Upper lobe of left lung (tissue), 6 donors: ENCODE results near the gene TMEM95. TPM values are rescaled to one million over a fixed set of nuclear protein-coding genes. Genes with fewer than 3 reads are reported as not detected.

Experiments used
- ATAC-seq, 2 donors: fragments of 200-7000 bp; cut with Tn5 transposase; one replicate each; pipeline ENCODE4 v1.9.1; 2022; ENCODE audit warnings: mild to moderate bottlenecking in 2 of 2, moderate library complexity in 2 of 2; ENCODE audit not compliant: low FRiP score in 2 of 2
- DNase-seq, 2 donors: peaks; one replicate each; pipeline ENCODE4 v3.0.0-alpha.2; 2019 to 2020
- H3K27ac ChIP-seq, 4 donors: fragments of 200-600 bp; sonication (generic); one replicate each; pipeline ENCODE4 v1.5.1; 2016 to 2019
- H3K27me3 ChIP-seq, 4 donors: fragments of 200-600 bp; sonication (generic); one replicate each; pipeline ENCODE4 v1.5.1; 2017 to 2019
- H3K36me3 ChIP-seq, 4 donors: fragments of 200-600 bp; sonication (generic); one replicate each; pipeline ENCODE4 v1.5.1; 2016 to 2019
- H3K4me1 ChIP-seq, 4 donors: fragments of 200-600 bp; sonication (generic); one replicate each; pipeline ENCODE4 v1.5.1; 2018 to 2019
- H3K4me3 ChIP-seq, 4 donors: fragments of 200-600 bp; sonication (generic); one replicate each; pipeline ENCODE4 v1.5.1; 2017 to 2019; ENCODE audit warnings: mild to moderate bottlenecking in 2 of 4, moderate library complexity in 1 of 4
- H3K9me3 ChIP-seq, 4 donors: fragments of 200-600 bp; sonication (generic); one replicate each; pipeline ENCODE4 v1.5.1; 2018 to 2019
- EP300 ChIP-seq, 4 donors: sonication (generic); formaldehyde crosslinking; IDR thresholded peaks; one replicate each; pipeline ENCODE4 v1.5.1; 2017; ENCODE audit warnings: antibody characterized with exemption in 4 of 4, control low read depth in 2 of 4
- POLR2A ChIP-seq, 4 donors: fragments of 450-650 bp; IDR thresholded peaks; one replicate each; pipeline ENCODE4 v1.5.1; 2016 to 2017; ENCODE audit warnings: antibody characterized with exemption in 4 of 4, mild to moderate bottlenecking in 2 of 4
- POLR2AphosphoS5 ChIP-seq, 2 donors: sonication (generic); formaldehyde crosslinking; IDR thresholded peaks; one replicate each; pipeline ENCODE4 v1.5.1; 2017; ENCODE audit warnings: antibody characterized with exemption in 2 of 2
- WGBS, 2 donors: methylation state at CpG; one replicate each; pipeline ENCODE4 v1.1.5; 2017 to 2018; 5-methylcytosine and 5-hydroxymethylcytosine counted together
- total RNA-seq, 6 donors: library from RNA; depleted of rRNA in 4 of 6; stranded (reverse); fragments of >200 nt in 4 of 6; gene quantifications; one replicate each; pipeline versions ENCODE4 v1.1.0 to v1.2.1, GENCODE V29; 2016 to 2021
- TF ChIP-seq, protein P1 (sequence below), 6 experiments: fragments of 450-650 bp in 4 of 6; fragments of 200-600 bp in 2 of 6; sonication (generic) in 2 of 6; IDR thresholded peaks; one replicate each; pipeline ENCODE4 v1.5.1; 2016 to 2019; ENCODE audit warnings: antibody characterized with exemption in 6 of 6
- donor health status: DM: no; HTN: no; CAD: no; lungs with moderate emphysema.
- donor health status: DM: no; HTN: yes; CAD: no; lungs with severe emphysema.

The TMEM95 gene
- total RNA-seq, 6 donors from 2014 or later: 1.0 TPM; not detected in 5

DNA sequence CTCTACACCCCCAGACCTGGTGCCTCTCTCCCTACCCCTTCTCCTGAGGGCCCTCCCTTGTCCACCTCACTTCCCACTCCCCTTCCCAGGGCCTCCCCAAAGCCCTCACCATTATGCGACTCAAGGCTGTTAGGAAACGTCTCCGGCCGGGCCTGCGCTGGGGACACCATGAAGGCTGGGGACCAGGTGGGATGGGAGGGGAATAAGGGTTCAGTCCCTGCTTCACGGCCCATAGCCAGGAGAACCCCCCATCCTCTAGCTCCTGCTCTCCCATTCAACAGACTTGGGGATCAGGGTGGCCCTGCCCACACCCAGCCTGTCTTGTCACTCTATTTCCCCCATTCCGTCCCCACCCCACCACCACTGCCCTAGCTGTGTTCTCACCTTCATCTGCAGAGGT, 27.9 kb upstream of the TMEM95 start:
- Histone ChIP-seq H3K27ac (no peak overlapping the region), H3K4me1 (peaks cover 13 to 26% (median 15%) of the 10 kb centered on the region in 4 donors), H3K27me3 (no peaks in the 10 kb centered on the region), H3K9me3 (no peaks in the 10 kb centered on the region), H3K36me3 (peaks cover 6 to 55% (median 38%) of the 10 kb centered on the region in 4 donors), H3K4me3 (no peak overlapping the region)
- DNase-seq (peak in 1 of 2 donors; percentile 63), ATAC-seq (no peak)
- TF ChIP-seq EP300 (IDR thresholded peaks at IDR 0.05) (no peak), POLR2AphosphoS5 (IDR thresholded peaks at IDR 0.05) (no peak), POLR2A (IDR thresholded peaks at IDR 0.05) (no peak)
- TF ChIP-seq, protein P1, sequence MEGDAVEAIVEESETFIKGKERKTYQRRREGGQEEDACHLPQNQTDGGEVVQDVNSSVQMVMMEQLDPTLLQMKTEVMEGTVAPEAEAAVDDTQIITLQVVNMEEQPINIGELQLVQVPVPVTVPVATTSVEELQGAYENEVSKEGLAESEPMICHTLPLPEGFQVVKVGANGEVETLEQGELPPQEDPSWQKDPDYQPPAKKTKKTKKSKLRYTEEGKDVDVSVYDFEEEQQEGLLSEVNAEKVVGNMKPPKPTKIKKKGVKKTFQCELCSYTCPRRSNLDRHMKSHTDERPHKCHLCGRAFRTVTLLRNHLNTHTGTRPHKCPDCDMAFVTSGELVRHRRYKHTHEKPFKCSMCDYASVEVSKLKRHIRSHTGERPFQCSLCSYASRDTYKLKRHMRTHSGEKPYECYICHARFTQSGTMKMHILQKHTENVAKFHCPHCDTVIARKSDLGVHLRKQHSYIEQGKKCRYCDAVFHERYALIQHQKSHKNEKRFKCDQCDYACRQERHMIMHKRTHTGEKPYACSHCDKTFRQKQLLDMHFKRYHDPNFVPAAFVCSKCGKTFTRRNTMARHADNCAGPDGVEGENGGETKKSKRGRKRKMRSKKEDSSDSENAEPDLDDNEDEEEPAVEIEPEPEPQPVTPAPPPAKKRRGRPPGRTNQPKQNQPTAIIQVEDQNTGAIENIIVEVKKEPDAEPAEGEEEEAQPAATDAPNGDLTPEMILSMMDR (IDR thresholded peaks at IDR 0.05): no peak
- WGBS, 2 donors: 94 to 95% methylated on average over 4 to 7 of the region's 7 CpGs

DNA sequence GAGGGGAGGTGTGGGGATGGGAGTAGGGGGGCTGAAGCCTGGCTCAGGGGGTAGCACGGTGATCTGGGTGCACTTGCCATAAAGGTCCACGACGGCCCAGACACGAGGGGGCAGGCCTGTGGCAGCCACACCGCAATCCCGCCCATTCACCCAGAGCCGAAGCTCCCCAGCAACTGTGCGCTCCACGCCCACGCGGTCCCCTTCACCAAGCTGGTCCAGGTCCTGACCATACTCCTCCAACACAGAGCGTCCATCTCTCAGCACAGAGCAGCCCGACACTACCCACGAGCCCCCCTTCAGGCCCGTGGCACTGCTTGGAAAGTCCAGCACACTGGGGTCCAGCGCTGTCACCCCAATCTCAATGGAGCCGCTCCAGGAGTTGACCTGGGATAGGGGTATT, 27.5 kb upstream of the TMEM95 start:
- H3K27ac ChIP-seq: no peak overlapping the region
- H3K4me1 ChIP-seq: peaks cover 13 to 26% (median 15%) of the 10 kb centered on the region in 4 donors
- H3K27me3 ChIP-seq: no peaks in the 10 kb centered on the region
- H3K4me3 ChIP-seq: no peak overlapping the region
- H3K9me3 ChIP-seq: no peaks in the 10 kb centered on the region
- ATAC-seq (no peak), DNase-seq (peak in 1 of 2 donors; percentile 78)
- WGBS, 2 donors: 81 to 88% methylated on average over 16 to 17 of the region's 17 CpGs
- H3K36me3 ChIP-seq: peaks cover 6 to 51% (median 34%) of the 10 kb centered on the region in 4 donors
- TF ChIP-seq, protein P1 (IDR thresholded peaks at IDR 0.05): no peak
- TF ChIP-seq EP300 (IDR thresholded peaks at IDR 0.05) (no peak), POLR2A (IDR thresholded peaks at IDR 0.05) (no peak), POLR2AphosphoS5 (IDR thresholded peaks at IDR 0.05) (no peak)

DNA sequence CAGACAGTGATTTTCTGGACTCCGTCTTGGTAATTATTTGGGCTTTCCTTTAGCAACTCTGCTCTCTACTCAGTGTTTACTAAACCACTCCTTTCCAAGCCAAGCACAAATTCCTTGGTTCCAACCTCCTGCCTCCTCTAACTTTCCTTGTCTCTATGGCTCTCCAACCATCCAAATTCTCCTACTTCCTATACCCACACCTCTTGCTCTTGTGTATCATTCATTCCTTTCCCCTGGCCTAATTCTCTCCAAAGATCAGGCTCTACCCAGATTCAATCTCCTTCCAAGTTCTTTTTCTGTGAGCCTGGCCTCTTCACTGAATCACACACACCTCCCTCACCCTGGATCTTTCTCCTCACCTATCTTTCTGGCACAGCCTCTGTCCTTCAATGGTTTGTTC, 26.9 kb upstream of the TMEM95 start:
- TF ChIP-seq POLR2AphosphoS5 (IDR thresholded peaks at IDR 0.05) (no peak), EP300 (IDR thresholded peaks at IDR 0.05) (no peak), POLR2A (IDR thresholded peaks at IDR 0.05) (no peak)
- TF ChIP-seq, protein P1 (IDR thresholded peaks at IDR 0.05): no peak
- H3K36me3 ChIP-seq: peaks cover 6 to 46% (median 29%) of the 10 kb centered on the region in 4 donors
- peak overlapping the region in 2 of 4 donors; percentile 35 to 93 for H3K27ac ChIP-seq
- H3K4me3 ChIP-seq: peak overlapping the region in 1 of 4 donors; percentile 86
- peaks cover 13 to 26% (median 15%) of the 10 kb centered on the region in 4 donors for H3K4me1 ChIP-seq
- H3K9me3 ChIP-seq: no peaks in the 10 kb centered on the region
- WGBS, 2 donors: 73 to 85% methylated on average over 1 of the region's 1 CpG
- H3K27me3 ChIP-seq: no peaks in the 10 kb centered on the region
- DNase-seq (no peak), ATAC-seq (no peak)

DNA sequence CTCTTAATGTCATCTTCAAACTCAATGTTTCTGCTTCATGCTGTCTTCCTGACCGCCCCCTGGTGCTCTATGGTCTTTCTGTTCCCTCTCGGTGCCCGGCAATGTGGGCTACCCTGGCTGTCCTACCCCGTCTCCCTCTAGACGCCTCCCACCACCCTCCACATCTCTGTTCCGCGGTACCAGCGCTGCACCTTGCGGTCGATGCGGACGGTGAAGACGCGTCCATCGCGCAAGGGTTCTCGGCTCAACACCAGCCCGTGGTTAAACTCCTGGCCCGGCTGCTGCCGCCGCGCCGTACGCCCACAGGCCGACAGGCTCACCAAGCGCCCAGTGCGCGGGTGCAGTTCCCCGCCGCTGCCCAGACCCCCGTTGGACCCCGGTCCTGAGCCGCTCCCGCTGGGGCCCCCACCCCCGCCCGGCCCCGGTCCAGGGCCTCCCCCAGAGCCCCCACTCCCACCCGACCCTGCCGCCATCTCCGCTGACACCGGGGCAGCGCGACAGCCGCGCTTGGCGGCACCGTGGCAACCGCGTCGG, 26.0 kb upstream of the TMEM95 start, which contains the start of gene NEURL4:
Gene NEURL4, minus strand, starts transcription at position 496 of the 534 bp plus-strand sequence. Its CDS starts 23 bp downstream, at position 473.
- TF ChIP-seq EP300 (IDR thresholded peaks at IDR 0.05) (no peak), POLR2A (IDR thresholded peaks at IDR 0.05) (no peak), POLR2AphosphoS5 (IDR thresholded peaks at IDR 0.05) (no peak)
- TF ChIP-seq, protein P1 (IDR thresholded peaks at IDR 0.05): no peak
- WGBS, 2 donors: 0 to 1% methylated on average over 18 to 39 of the region's 50 CpGs
- no peaks in the 10 kb centered on the region for H3K27me3 ChIP-seq
- H3K4me3 ChIP-seq: peak within 1 kb of the TSS; percentile 74 to 95 (median 84)
- H3K9me3 ChIP-seq: no peaks in the 10 kb centered on the region
- peaks cover 0 to 37% (median 20%) of the 10 kb centered on the region in 4 donors for H3K36me3 ChIP-seq
- peak in 1 of 2 donors; percentile 47 for ATAC-seq
- H3K27ac ChIP-seq: peak within 1 kb of the TSS; percentile 80 to 94 (median 92)
- peaks cover 13 to 26% (median 15%) of the 10 kb centered on the region in 4 donors for H3K4me1 ChIP-seq
- peak in 1 of 2 donors; percentile 97 for DNase-seq
